Suppressor macrophage treated with lipopolysaccharide for 1 hour (primary cell): Measurements from ENCODE around the gene DHRS12.
A peak's percentile ranks its signal among the peaks of the same experiment; 100 is the strongest.

Source experiments
- DNase-seq, 3 donors: peaks; one replicate each; pipeline ENCODE4 v3.0.0-alpha.2; 2020 to 2022

Gene DHRS12

GRCh38 chr13:51806566-51806965 is 2.6 kb upstream of the DHRS12 start:
- peak; percentile 55 to 60 (median 59) for DNase-seq

- no peak for DNase-seq
Measured at GRCh38 chr13:51805925-51806324, 2.0 kb upstream of the DHRS12 start.

GRCh38 chr13:51805313-51805712 is 1.4 kb upstream of the DHRS12 start:
- no peak for DNase-seq

GRCh38 chr13:51804295-51805172 is 571 bp upstream of the DHRS12 start:
- DNase-seq, result peak; percentile 79 to 90 (median 86)

GRCh38 chr13:51802631-51803418 is 1.1 kb downstream of the DHRS12 start:
- DNase-seq, result no peak

GRCh38 chr13:51801631-51802099 is 2.3 kb downstream of the DHRS12 start:
- DNase-seq, result peak; percentile 45 to 66 (median 50)

GRCh38 chr13:51800486-51800885 is 3.5 kb downstream of the DHRS12 start:
- DNase-seq, result no peak

GRCh38 chr13:51799261-51799660 is 4.7 kb downstream of the DHRS12 start:
- no peak for DNase-seq

- peak in 1 of 3 donors; percentile 36 for DNase-seq
Measured at GRCh38 chr13:51797664-51798488, 6.1 kb downstream of the DHRS12 start.

- DNase-seq, result no peak
Measured at GRCh38 chr13:51796546-51796945, 7.4 kb downstream of the DHRS12 start.

- DNase-seq, result no peak
Measured at GRCh38 chr13:51795419-51795818, 8.5 kb downstream of the DHRS12 start.

- no peak for DNase-seq
Measured at GRCh38 chr13:51794964-51795363, 9.0 kb downstream of the DHRS12 start.

- DNase-seq, result peak; percentile 58 to 61 (median 61)
Measured at GRCh38 chr13:51793570-51794271, 10.2 kb downstream of the DHRS12 start.

GRCh38 chr13:51786425-51787265 is 17.3 kb downstream of the DHRS12 start:
- DNase-seq, result no peak

GRCh38 chr13:51785712-51786424 is 18.1 kb downstream of the DHRS12 start:
- DNase-seq, result no peak

- no peak for DNase-seq
Measured at GRCh38 chr13:51784097-51784496, 19.9 kb downstream of the DHRS12 start.

- no peak for DNase-seq
Measured at GRCh38 chr13:51783428-51784094, 20.4 kb downstream of the DHRS12 start.

GRCh38 chr13:51782026-51782710 is 21.8 kb downstream of the DHRS12 start:
- no peak for DNase-seq
